Kidney (tissue), 14 donors: ENCODE data around the gene EHBP1. TPM values are rescaled to one million over a fixed set of nuclear protein-coding genes. Genes with fewer than 3 reads are reported as not detected.
A peak's percentile ranks its signal among the peaks of the same experiment; 100 is the strongest.

Experiments used
- DNase-seq, 5 donors: peaks; one replicate each; pipeline ENCODE4 v3.0.0-alpha.2; 2013 to 2020
- FAIRE-seq: peaks from 2 replicates; lab custom pipeline; 2012; peaks lifted over from hg19 to GRCh38; lab: Jason Lieb, UNC
- H3K27ac ChIP-seq, 2 donors: one replicate each; pipeline ENCODE4 v1.7.0; 2013; ENCODE audit warnings: low read depth in 2 of 2, low read length in 2 of 2, inconsistent platforms in 1 of 2
- H3K27me3 ChIP-seq: one replicate; pipeline ENCODE4 v1.7.1; 2013; ENCODE audit warnings: low read length, inconsistent platforms; ENCODE audit not compliant: control insufficient read depth, insufficient read depth
- H3K36me3 ChIP-seq, 3 donors: one replicate each; pipeline versions ENCODE4 v1.7.0 to v1.7.1; 2013; ENCODE audit warnings: low read length in 3 of 3, control low read depth in 1 of 3, inconsistent platforms in 1 of 3; ENCODE audit not compliant: insufficient read depth in 3 of 3, control insufficient read depth in 2 of 3
- H3K4me1 ChIP-seq, 3 donors: one replicate each; pipeline versions ENCODE4 v1.7.0 to v1.7.1; 2013; ENCODE audit warnings: low read length in 3 of 3, inconsistent platforms in 1 of 3, low read depth in 1 of 3; ENCODE audit not compliant: control insufficient read depth in 2 of 3, insufficient read depth in 2 of 3
- H3K4me3 ChIP-seq, 3 donors: one replicate each; pipeline versions ENCODE4 v1.7.0 to v1.8.1; 2013; ENCODE audit warnings: low read length in 3 of 3, control low read depth in 1 of 3, inconsistent platforms in 1 of 3
- H3K9ac ChIP-seq, 3 donors: one replicate each; pipeline versions ENCODE4 v1.7.0 to v1.7.1; 2013; ENCODE audit warnings: low read length in 3 of 3, control low read depth in 1 of 3, inconsistent platforms in 1 of 3
- H3K9me3 ChIP-seq, 3 donors: one replicate each; pipeline versions ENCODE4 v1.7.0 to v1.7.1; 2013; ENCODE audit warnings: low read length in 3 of 3, control low read depth in 1 of 3, inconsistent platforms in 1 of 3; ENCODE audit not compliant: control insufficient read depth in 2 of 3, insufficient read depth in 1 of 3
- intact Hi-C: fragments of 100-400 bp; cut with DNase I; formaldehyde crosslinking; loops from one replicate; pipeline ENCODE4 v1.11.1; 2022
- polyA plus RNA-seq: library from polyadenylated mRNA; stranded (reverse); fragments of 350-450 nt; fragmentation: Illumina TruSeq; extraction: RNeasy Lipid Tissue Mini Kit (QIAGEN cat#74804); gene quantifications from one replicate; pipeline ENCODE4 v1.2.3, GENCODE V29; 2014; ENCODE audit warnings: low read depth, low replicate concordance; ENCODE audit not compliant: insufficient read depth
- total RNA-seq: library from RNA; stranded (reverse); fragmentation: NEBNext Ultra II Directional; extraction: Animal tissue kit (Norgen Biotek cat#: 25700); gene quantifications from one replicate; pipeline ENCODE4 v1.2.1, GENCODE V29; 2021
- TF ChIP-seq, protein P1 (sequence below): IDR thresholded peaks from 3 replicates; pipeline ENCODE4 v1.5.1; 2012; ENCODE audit warnings: mild to moderate bottlenecking, moderate library complexity, borderline replicate concordance; ENCODE audit not compliant: insufficient read depth; ENCODE audit errors: extremely low read depth
- donor health status: control.
- donor health status: control.
- donor health status: control.
- donor health status: control.
- donor health status: control.
- donor health status: DM: yes; HTN: yes; CAD: no.
- donor health status: Normal renal cell carcinoma (clear cell type).

The EHBP1 gene
- total and polyA plus RNA-seq, 2 donors from 2014 or later = 12.5 to 42.7 TPM

GRCh38 chr2:62934517-62934916, 229.0 kb downstream of the EHBP1 start:
- DNase-seq = peak in 1 of 5 donors; percentile 2
- no peak overlapping the region for H3K9ac ChIP-seq
- TF ChIP-seq, protein P1, sequence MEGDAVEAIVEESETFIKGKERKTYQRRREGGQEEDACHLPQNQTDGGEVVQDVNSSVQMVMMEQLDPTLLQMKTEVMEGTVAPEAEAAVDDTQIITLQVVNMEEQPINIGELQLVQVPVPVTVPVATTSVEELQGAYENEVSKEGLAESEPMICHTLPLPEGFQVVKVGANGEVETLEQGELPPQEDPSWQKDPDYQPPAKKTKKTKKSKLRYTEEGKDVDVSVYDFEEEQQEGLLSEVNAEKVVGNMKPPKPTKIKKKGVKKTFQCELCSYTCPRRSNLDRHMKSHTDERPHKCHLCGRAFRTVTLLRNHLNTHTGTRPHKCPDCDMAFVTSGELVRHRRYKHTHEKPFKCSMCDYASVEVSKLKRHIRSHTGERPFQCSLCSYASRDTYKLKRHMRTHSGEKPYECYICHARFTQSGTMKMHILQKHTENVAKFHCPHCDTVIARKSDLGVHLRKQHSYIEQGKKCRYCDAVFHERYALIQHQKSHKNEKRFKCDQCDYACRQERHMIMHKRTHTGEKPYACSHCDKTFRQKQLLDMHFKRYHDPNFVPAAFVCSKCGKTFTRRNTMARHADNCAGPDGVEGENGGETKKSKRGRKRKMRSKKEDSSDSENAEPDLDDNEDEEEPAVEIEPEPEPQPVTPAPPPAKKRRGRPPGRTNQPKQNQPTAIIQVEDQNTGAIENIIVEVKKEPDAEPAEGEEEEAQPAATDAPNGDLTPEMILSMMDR = no peak
- no peak overlapping the region for H3K4me3 ChIP-seq
- H3K36me3 ChIP-seq = no peaks in the 10 kb centered on the region
- no peaks in the 10 kb centered on the region for H3K27me3 ChIP-seq
- no peaks in the 10 kb centered on the region for H3K9me3 ChIP-seq
- intact Hi-C loops = no loop called here
- H3K4me1 ChIP-seq = no peaks in the 10 kb centered on the region
- no peak overlapping the region for H3K27ac ChIP-seq
- FAIRE-seq = no peak

- no peak for FAIRE-seq
- TF ChIP-seq, protein P1 = no peak
Observed at GRCh38 chr2:62938126-62938525, 232.6 kb downstream of the EHBP1 start.

GRCh38 chr2:62939735-62940491, 234.4 kb downstream of the EHBP1 start:
- no peak for DNase-seq
- Histone ChIP-seq H3K4me3 (no peak overlapping the region), H3K27me3 (no peaks in the 10 kb centered on the region), H3K9me3 (no peaks in the 10 kb centered on the region), H3K27ac (no peak overlapping the region), H3K36me3 (peaks cover 0 to 5% (median 0%) of the 10 kb centered on the region in 3 donors), H3K4me1 (no peaks in the 10 kb centered on the region), H3K9ac (no peak overlapping the region)
- intact Hi-C loops = no loop called here
- FAIRE-seq = no peak
- TF ChIP-seq, protein P1 = no peak

More at GRCh38 chr2:62938126-62938525, 232.6 kb downstream of the EHBP1 start:
- intact Hi-C loops = no loop called here
- Histone ChIP-seq H3K4me1 (no peaks in the 10 kb centered on the region), H3K9me3 (no peaks in the 10 kb centered on the region), H3K9ac (no peak overlapping the region), H3K4me3 (no peak overlapping the region), H3K27me3 (no peaks in the 10 kb centered on the region), H3K27ac (no peak overlapping the region), H3K36me3 (no peaks in the 10 kb centered on the region)
- no peak for DNase-seq
